CMK (cell line): ENCODE results near the gene TRIB2.

ENCODE experiments used
- DNase-seq: peaks from one replicate; pipeline ENCODE4 v3.0.0-alpha.2; 2010; ENCODE audit warnings: low read depth

TRIB2 gene

DNA sequence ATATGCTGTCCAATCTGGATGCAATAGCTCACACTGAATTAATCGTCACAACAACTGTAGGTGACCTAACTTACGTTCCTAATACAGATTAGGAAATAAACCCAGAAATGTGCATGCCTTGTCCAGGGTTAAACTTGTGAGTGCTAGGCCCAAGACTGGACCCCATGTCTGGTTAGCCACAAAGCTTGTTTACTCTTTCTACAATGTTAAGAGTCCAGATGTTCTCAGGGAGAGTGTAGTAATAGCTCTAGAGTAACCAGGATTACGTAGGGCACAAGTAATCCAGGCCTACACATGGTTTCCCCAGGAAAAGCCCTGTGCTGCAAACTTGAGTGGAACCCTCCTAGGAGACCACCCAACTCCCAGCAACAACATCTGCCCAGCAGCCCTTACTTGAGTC is 26.2 kb downstream of the TRIB2 start:
- DNase-seq: no peak

DNA sequence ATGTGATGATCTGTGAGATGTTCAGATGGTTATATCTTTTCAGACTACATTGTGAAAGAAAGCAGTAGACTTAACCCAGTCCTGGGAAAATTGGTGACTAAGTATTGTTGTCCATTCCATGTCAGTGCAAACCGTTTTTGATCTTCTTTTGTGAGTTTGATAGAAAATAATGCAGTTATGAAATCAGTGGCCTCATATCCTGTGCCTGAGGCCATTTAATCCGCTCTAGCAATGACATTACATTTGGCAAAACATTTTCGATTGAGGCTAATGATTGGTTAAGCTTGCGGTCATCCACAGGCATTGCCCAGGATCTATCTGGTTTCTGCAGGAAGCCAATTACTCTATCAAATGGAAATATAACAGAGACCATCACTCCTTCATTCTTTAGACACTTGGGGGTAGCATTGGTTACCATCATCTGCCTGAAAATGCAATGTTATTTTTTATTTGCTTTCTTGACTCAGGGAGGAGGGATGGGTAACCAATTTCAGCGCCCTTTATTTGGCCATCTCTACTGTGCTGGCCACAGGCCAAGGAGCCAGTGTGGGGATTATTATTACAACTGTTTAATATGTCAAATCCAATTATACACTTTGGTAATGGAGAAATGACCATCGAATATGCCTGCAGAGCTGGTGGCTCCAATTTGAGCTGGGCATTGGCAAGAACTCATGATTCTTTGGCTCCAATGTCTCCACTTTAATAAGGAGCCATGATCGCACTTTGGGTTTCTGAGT is 33.6 kb downstream of the TRIB2 start:
- DNase-seq: peak; percentile 77

DNA sequence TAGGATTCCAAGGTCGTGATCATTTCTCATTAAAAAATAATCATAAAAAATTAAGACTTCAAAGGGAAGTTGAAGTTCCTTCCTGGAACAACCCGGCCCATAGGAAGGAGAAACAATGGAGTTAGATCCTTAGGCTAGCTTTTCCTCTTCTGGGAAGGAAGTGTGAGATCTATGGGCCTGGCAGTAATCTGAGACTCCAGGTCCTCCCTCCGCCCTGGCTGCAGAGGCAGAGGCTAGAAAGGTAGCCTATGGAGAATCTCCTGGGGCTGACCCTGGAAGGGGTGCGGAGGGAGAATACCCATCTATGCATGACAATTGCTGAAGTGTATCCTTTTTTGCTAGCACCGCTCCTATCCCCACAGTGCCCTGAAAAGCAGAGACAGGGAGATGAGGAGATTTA is 37.9 kb downstream of the TRIB2 start:
- DNase-seq: no peak

- DNase-seq: no peak
Measured at GRCh38 chr2:12755384-12755783, 38.6 kb downstream of the TRIB2 start.

GRCh38 chr2:12759248-12759647 is 42.5 kb downstream of the TRIB2 start:
- no peak for DNase-seq

DNA sequence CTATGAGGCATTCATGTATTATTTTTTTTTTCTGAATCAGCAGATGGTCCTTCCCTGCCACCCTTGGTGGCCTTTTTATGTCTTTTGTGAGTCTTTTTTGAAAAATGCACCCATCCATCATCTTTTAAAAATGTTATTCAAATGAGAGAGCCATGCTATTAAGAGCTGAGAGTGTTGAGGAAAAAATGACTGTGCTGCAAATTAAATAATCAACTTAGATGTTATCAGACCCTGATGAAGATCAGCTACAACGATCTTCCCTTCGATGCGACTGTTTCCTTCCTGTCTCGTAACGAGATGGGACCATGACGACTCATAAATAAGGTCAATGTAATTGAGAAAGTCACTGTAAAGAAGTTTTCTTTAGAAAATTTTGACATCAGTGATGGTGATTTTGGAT is 44.4 kb downstream of the TRIB2 start:
- no peak for DNase-seq

DNA sequence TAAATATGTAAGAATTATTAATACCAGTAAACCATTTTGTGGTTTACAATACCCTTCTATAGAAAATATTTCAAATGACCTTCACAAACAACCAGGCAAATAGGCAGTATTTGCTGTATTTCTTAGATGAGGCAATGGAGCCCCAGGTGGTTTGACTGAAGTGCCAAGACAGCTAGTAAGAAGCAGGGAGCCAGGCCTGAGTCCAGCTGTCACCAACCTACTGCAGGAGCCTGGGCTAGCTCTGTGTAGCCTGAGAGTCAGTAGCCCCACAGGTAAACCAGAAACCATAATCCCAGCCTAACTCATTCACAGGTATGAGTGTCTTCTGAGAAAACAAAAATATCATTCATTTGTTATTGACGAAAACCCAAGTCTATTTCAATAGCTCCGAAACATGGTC is 45.6 kb downstream of the TRIB2 start:
- no peak for DNase-seq

DNA sequence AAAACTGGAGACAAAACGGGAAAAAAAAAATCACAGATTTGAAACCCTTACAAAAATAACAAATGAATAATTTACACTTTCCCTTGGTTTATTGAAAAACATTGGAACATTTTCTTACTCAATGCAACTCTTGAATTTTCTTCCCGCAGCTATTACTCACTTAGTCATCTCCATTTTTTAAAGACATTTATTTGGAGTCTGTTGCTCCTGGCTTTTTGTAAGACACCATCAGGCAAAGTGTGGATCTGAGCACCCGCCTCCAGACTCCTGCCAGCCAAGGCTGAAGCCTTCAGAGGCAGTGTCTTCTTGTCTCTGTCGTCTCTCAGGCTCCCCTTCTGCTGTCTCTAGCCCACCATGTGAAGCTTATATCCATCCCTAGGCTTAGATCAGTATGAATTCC is 46.2 kb downstream of the TRIB2 start:
- no peak for DNase-seq

GRCh38 chr2:12763486-12763885 is 46.8 kb downstream of the TRIB2 start:
- DNase-seq: no peak

DNA sequence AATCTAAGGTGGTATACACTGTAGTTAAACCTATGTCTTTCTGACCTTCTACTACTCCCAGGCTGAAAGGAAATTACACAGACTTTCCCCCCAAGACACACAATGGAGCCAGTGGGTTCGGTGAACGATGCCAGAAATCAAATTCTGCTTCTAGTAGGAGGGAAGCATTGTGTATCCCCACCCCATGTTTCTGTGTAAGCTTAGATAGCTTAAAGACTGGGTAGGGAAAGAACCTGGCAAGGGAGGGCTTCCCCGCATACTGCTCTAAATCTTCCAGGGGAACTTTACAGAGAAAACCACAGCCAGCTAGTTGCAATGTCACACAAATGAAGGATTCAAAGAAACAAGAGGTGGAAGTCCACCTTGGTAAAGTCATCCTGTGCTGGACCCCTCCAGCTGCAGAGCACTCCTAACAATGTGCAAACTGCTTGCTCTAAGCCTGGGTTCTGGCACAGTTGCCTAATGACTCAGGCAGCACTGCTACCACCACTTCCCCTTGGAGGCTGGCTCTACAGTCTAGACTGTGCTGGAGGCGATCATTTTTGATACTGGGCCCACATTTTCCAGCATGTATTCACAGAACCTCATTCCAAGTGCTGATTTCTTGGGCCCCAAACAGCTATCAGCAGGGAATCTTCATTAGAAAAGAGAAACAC is 47.5 kb downstream of the TRIB2 start:
- DNase-seq: no peak

GRCh38 chr2:12764849-12765605 is 48.3 kb downstream of the TRIB2 start:
- DNase-seq: no peak

DNA sequence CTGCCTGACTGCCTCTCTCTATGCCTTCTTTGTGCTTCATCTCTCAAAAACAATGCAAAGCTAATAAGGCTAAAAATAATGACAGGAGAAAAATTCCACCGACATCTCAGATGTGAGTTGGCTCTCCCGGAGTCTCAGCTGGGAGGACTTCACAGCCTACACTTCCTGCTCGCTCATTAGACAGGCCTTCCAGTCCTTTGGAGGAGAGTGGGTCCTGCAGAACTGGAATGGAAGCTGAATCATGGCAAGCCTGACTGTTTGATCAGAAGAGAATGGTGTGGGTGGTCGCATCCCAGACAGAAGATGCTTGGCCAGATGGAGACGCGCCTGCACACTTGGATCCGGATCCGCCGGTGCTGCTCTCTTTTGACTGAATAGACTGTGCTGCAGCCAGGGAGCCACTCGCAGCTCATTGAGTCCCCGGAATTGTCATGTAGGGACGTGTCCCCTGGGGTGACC is 49.7 kb downstream of the TRIB2 start:
- no peak for DNase-seq

- DNase-seq: no peak
Measured at GRCh38 chr2:12767541-12767940, 50.8 kb downstream of the TRIB2 start.

DNA sequence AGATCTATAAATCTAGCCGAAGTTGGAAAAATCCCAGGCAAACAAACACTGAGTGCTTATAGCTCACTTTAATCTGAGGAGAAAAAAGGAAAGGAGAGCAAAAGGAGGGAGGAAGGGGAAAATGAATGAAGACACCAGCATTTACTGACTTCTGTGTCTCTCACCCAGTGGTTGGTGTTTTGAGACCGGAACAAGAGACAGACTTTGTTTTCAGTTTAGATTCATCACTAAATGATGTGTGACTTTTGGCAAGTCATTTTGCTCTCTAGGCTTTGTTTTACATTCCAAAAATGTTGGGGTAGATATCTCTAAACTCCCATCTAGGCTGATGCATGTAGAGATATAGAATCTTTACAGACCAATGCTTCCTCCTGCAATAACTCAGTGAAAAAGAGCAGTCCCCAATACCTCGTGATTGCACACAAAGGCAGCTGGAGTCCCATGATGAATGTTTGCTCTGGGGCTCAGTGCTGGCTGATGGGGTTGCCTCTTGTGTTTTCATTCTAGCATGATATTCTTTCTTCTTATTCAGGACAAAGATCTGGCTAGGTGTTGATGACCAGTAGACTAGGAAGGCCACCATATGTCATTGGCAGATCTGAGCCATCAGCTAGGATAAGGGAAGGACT is 51.4 kb downstream of the TRIB2 start:
- DNase-seq: no peak

DNA sequence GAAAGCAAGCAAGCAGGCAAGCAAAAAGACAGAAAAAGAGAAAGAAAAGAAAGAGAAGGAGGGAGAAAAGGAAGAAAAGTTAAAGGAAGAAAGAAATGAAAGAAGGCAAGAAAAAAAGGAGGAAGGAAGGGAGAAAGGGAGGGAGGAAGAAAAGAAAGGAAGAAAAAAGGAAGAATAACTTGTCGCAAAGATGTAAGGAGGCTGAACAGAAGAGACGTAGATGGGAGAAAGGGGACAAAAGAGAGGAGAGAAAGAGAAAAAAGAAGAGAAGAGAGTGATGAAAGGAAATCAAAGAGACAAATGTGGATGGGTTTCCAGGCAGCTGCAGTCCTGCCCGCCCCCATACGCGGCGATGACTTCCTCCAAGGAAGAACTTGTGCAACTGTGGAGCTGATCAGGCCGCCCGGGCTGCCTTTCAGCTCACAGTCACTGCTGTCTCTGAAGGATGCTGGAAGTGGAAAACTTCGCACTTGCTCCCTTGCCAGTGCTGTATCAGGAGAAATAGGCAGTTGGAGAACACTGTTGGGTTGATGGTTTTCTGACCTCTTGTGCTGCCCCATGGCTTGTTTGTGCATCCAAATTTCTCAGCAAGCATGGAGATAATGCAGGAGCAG is 52.9 kb downstream of the TRIB2 start:
- DNase-seq: no peak

DNA sequence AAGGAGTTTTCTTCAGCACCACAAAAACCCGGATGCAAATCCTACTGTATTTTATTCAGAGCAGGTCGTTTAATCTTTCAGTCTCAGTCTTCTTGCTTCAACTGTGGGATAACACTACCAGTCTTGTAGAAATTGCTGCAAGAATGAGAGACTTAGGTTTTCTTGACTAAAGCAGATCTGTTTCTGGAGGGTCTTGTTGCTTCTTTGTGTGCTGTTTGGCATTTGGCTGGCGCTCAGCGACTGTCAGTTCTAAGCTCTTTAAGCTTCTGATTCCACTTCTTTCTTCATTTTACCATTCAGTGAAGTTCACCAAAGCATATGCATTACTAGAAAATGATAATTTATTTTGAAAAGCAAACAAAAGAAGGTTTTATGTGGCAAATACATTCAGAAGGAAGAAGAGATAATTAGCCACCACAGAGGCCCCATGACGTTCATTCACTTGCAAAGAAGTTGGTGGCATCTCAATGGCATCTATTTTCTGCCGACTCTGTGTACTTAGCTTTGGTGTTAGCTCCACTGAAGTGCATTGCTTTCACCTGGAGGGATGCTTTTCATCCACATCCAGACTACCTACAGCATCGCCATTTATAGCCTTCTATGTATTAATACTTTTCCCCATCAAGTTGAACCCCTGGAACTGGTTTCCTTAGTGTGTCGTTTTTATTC is 53.7 kb downstream of the TRIB2 start:
- DNase-seq: no peak

GRCh38 chr2:12771154-12771553 is 54.4 kb downstream of the TRIB2 start:
- DNase-seq: no peak

- DNase-seq: no peak
Measured at GRCh38 chr2:12773586-12774394, 57.1 kb downstream of the TRIB2 start.

DNA sequence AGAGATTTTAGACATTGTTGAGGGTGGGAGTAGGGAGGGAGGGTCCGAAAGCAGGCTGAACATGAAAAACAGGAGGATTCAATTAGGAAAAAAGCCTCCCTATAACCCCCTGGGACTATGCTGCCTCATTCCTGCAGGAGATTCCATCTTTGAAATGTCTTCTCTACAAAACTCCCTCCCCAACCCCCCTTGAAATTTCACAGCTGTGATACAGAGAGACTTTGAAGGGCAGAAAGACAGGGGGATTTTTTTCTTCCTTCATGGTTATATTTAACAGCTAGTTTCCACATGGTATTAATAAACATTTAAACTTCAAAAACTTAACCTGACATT is 57.6 kb downstream of the TRIB2 start:
- DNase-seq: no peak

GRCh38 chr2:12776521-12776961 is 59.8 kb downstream of the TRIB2 start:
- no peak for DNase-seq

DNA sequence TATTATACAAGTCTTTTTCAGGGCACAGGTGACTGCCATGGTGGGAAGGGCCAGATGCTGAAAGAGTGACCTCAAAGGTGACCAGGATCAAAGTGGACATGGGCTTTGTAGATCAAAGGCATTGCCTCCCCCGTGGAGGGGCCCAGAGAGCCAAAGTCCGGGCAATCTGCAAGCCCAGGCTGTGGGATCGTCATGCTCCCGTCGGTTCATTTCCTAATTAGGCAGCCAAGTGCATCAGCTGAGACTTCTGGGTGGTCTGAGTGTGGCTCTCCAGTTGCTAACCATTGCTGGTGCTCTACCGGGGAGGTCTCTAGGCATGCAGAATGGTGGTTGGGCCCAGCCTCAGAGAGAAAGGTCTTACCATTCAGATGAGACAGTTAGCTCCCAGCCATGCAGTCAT is 61.6 kb downstream of the TRIB2 start:
- DNase-seq: no peak
